Caco-2 (cell line): Measurements from ENCODE around the gene OGDH. TPM values are rescaled to one million over a fixed set of nuclear protein-coding genes. Genes with fewer than 3 reads are reported as not detected.

ENCODE experiments used
- BruUV-seq: library from RNA; stranded (reverse); fragments of 400-500 nt; replicated peaks from 2 replicates; lab custom pipeline; 2021; lab: Mats Ljungman, UMichigan
- CTCF ChIA-PET: fragments of 300-600 bp; sonication (Branson Sonifier 250); formaldehyde crosslinking; loops from one replicate; lab custom pipeline; 2022; ENCODE audit warnings: antibody characterized with exemption; lab: Charles Lee
- POLR2A ChIA-PET: fragments of 300-600 bp; sonication (Branson Sonifier 250); formaldehyde crosslinking; loops from one replicate; lab custom pipeline; 2022; ENCODE audit warnings: antibody characterized with exemption; lab: Charles Lee
- DNase-seq, 2 experiments: peaks; one replicate each; pipeline versions ENCODE4 v3.0.0 to v3.0.0-alpha.2; 2020 to 2022
- H3K27me3 ChIP-seq: replicated peaks from 2 replicates; pipeline ENCODE4 v1.6.0; 2011; ENCODE audit warnings: low read length; ENCODE audit not compliant: control insufficient read depth, insufficient read depth
- H3K36me3 ChIP-seq: 2 replicates; pipeline ENCODE4 v1.5.1; 2011; ENCODE audit warnings: low read length; ENCODE audit not compliant: control insufficient read depth, insufficient read depth
- H3K4me1 ChIP-seq: fragments of 250-450 bp; sonication (Bioruptor Pico); 2 replicates; pipeline ENCODE4 v1.5.1; 2020; ENCODE audit warnings: mild to moderate bottlenecking
- H3K4me3 ChIP-seq: 2 replicates; pipeline ENCODE4 v1.5.1; 2011; ENCODE audit warnings: low read depth, mild to moderate bottlenecking, control low read depth, low read length
- H3K9me3 ChIP-seq: fragments of 250-450 bp; sonication (Bioruptor Pico); 2 replicates; pipeline ENCODE4 v1.5.1; 2020; ENCODE audit warnings: mild to moderate bottlenecking, moderate library complexity
- H3K27ac Mint-ChIP-seq: one replicate; pipeline ENCODE4 v1.8.0; 2022; ENCODE audit warnings: mixed read lengths; ENCODE audit not compliant: unreplicated experiment
- H3K27me3 Mint-ChIP-seq: one replicate; pipeline ENCODE4 v1.8.0; 2022; ENCODE audit warnings: mixed read lengths; ENCODE audit not compliant: insufficient read depth, unreplicated experiment
- H3K36me3 Mint-ChIP-seq: one replicate; pipeline ENCODE4 v1.8.0; 2022; ENCODE audit warnings: mild to moderate bottlenecking, mixed read lengths; ENCODE audit not compliant: insufficient read depth, unreplicated experiment
- H3K4me1 Mint-ChIP-seq: one replicate; pipeline ENCODE4 v1.8.0; 2022; ENCODE audit warnings: low read depth, mixed read lengths; ENCODE audit not compliant: unreplicated experiment
- H3K4me3 Mint-ChIP-seq: one replicate; pipeline ENCODE4 v1.8.0; 2022; ENCODE audit warnings: mild to moderate bottlenecking, moderate library complexity, mixed read lengths; ENCODE audit not compliant: unreplicated experiment
- H3K9me3 Mint-ChIP-seq: one replicate; pipeline ENCODE4 v1.8.0; 2022; ENCODE audit warnings: mixed read lengths; ENCODE audit not compliant: unreplicated experiment
- CTCF ChIP-seq, 2 experiments: fragments of 200-600 bp in 1 of 2; IDR thresholded peaks; 1 replicate in 1 of 2; 2 replicates in 1 of 2; pipeline versions ENCODE4 v1.5.1 to v1.8.0; 2011 to 2022; ENCODE audit warnings: antibody characterized with exemption in 1 of 2, control low read depth in 1 of 2, inconsistent platforms in 1 of 2, low read depth in 1 of 2, low read length in 1 of 2, mild to moderate bottlenecking in 1 of 2, moderate library complexity in 1 of 2; ENCODE audit not compliant: insufficient read depth in 1 of 2, severe bottlenecking in 1 of 2, unreplicated experiment in 1 of 2
- intact Hi-C: fragments of 100-400 bp; cut with micrococcal nuclease; formaldehyde crosslinking; loops from one replicate; pipeline ENCODE4 v1.10.0; 2022; ENCODE audit not compliant: unreplicated experiment
- total RNA-seq: library from RNA; stranded (reverse); gene quantifications from 2 replicates; pipeline ENCODE4 v1.2.3, GENCODE V29; 2022

Gene OGDH
- total RNA-seq, 1 experiment from 2014 or later = 62.1 TPM

GRCh38 chr7:44756904-44757303 lies 150.5 kb downstream of the OGDH start:
- Histone ChIP-seq H3K27me3 (no peaks in the 10 kb centered on the region), H3K9me3 (no peaks in the 10 kb centered on the region), H3K4me3 (no peak overlapping the region), H3K4me1 (no peaks in the 10 kb centered on the region), H3K36me3 (no peaks in the 10 kb centered on the region; the same call in 1 of the 2 replicates)
- H3K4me1 Mint-ChIP-seq = no peaks in the 10 kb centered on the region
- no peaks in the 10 kb centered on the region for H3K9me3 Mint-ChIP-seq
- H3K27me3 Mint-ChIP-seq = no peaks in the 10 kb centered on the region
- no peak for TF ChIP-seq CTCF (IDR thresholded peaks at IDR 0.05; ENCODE audit: insufficient read depth in 1 of 2, low read depth in 1 of 2, low read length in 1 of 2, severe bottlenecking in 1 of 2, unreplicated experiment in 1 of 2)
- peaks cover 6% of the 10 kb centered on the region for H3K36me3 Mint-ChIP-seq
- POLR2A ChIA-PET = no interaction called here
- H3K27ac Mint-ChIP-seq = no peak overlapping the region
- CTCF ChIA-PET = no interaction called here
- intact Hi-C loops = no loop called here
- no peak for DNase-seq
- no peak overlapping the region for H3K4me3 Mint-ChIP-seq
- BruUV-seq = no TSS peak

GRCh38 chr7:44757311-44757710 lies 150.9 kb downstream of the OGDH start:
- no peaks in the 10 kb centered on the region for H3K9me3 Mint-ChIP-seq
- H3K4me3 Mint-ChIP-seq = no peak overlapping the region
- POLR2A ChIA-PET = no interaction called here
- Histone ChIP-seq H3K4me1 (no peaks in the 10 kb centered on the region), H3K27me3 (no peaks in the 10 kb centered on the region), H3K9me3 (no peaks in the 10 kb centered on the region), H3K36me3 (no peaks in the 10 kb centered on the region; the same call in 1 of the 2 replicates), H3K4me3 (no peak overlapping the region)
- intact Hi-C loops = no loop called here
- no peaks in the 10 kb centered on the region for H3K4me1 Mint-ChIP-seq
- CTCF ChIA-PET = no interaction called here
- no peak for TF ChIP-seq CTCF (IDR thresholded peaks at IDR 0.05; ENCODE audit: insufficient read depth in 1 of 2, low read depth in 1 of 2, low read length in 1 of 2, severe bottlenecking in 1 of 2, unreplicated experiment in 1 of 2)
- H3K27me3 Mint-ChIP-seq = no peaks in the 10 kb centered on the region
- H3K36me3 Mint-ChIP-seq = peaks cover 9% of the 10 kb centered on the region
- no TSS peak for BruUV-seq
- peak in 1 of 2 experiments; percentile 23 for DNase-seq
- no peak overlapping the region for H3K27ac Mint-ChIP-seq

- TF ChIP-seq CTCF (IDR thresholded peaks at IDR 0.05; ENCODE audit: insufficient read depth in 1 of 2, low read depth in 1 of 2, low read length in 1 of 2, severe bottlenecking in 1 of 2, unreplicated experiment in 1 of 2) = no peak
- H3K4me3 Mint-ChIP-seq = no peak overlapping the region
- POLR2A ChIA-PET = no interaction called here
Measured at GRCh38 chr7:44757739-44758138, 151.3 kb downstream of the OGDH start.

More at GRCh38 chr7:44757739-44758138, 151.3 kb downstream of the OGDH start:
- H3K27me3 Mint-ChIP-seq = no peaks in the 10 kb centered on the region
- no peak overlapping the region for H3K4me3 ChIP-seq
- intact Hi-C loops = no loop called here
- H3K9me3 ChIP-seq = no peaks in the 10 kb centered on the region
- no TSS peak for BruUV-seq
- no peaks in the 10 kb centered on the region for H3K4me1 Mint-ChIP-seq
- H3K36me3 ChIP-seq = no peaks in the 10 kb centered on the region; the same call in 1 of the 2 replicates
- no peaks in the 10 kb centered on the region for H3K4me1 ChIP-seq
- no peak overlapping the region for H3K27ac Mint-ChIP-seq
- peak in 1 of 2 experiments; percentile 24 for DNase-seq
- peaks cover 14% of the 10 kb centered on the region for H3K36me3 Mint-ChIP-seq
- no peaks in the 10 kb centered on the region for H3K9me3 Mint-ChIP-seq
- no peaks in the 10 kb centered on the region for H3K27me3 ChIP-seq
- CTCF ChIA-PET = no interaction called here

Other genes starting within 250 kb of the OGDH start
- gene NUDCD3, start 116.0 kb upstream of the OGDH start, total RNA-seq = 103 and 116 TPM in 2 replicates
- gene NPC1L1, start 65.3 kb upstream of the OGDH start, total RNA-seq = 5.9 and 6.5 TPM in 2 replicates
- gene DDX56, start 32.7 kb upstream of the OGDH start, total RNA-seq = 135 and 154 TPM in 2 replicates
- gene TMED4, start 24.4 kb upstream of the OGDH start, total RNA-seq = 93.4 and 96.6 TPM in 2 replicates
- gene ZMIZ2, start 142.2 kb downstream of the OGDH start, total RNA-seq = 69.0 and 72.1 TPM in 2 replicates
- 2,104 and 2,207 TPM in 2 replicates for gene PPIA, start 190.1 kb downstream of the OGDH start, total RNA-seq
- gene H2AZ2, start 241.5 kb downstream of the OGDH start, total RNA-seq = 196 and 244 TPM in 2 replicates